Peyer's patch (tissue), 4 donors: ENCODE results near the gene HIBCH. TPM values are rescaled to one million over a fixed set of nuclear protein-coding genes. Genes with fewer than 3 reads are reported as not detected.
A peak's percentile ranks its signal among the peaks of the same experiment; 100 is the strongest.

Source experiments
- DNase-seq, 3 donors: peaks; one replicate each; pipeline ENCODE4 v3.0.0-alpha.2; 2017 to 2019
- H3K27ac ChIP-seq, 4 donors: fragments of 200-600 bp; sonication (generic); one replicate each; pipeline ENCODE4 v1.5.1; 2016 to 2019
- H3K27me3 ChIP-seq, 2 donors: fragments of 200-600 bp; sonication (generic); one replicate each; pipeline ENCODE4 v1.5.1; 2019
- H3K36me3 ChIP-seq, 3 donors: fragments of 200-600 bp; sonication (generic); one replicate each; pipeline ENCODE4 v1.5.1; 2016 to 2019
- H3K4me1 ChIP-seq, 4 donors: fragments of 200-600 bp; sonication (generic); one replicate each; pipeline ENCODE4 v1.5.1; 2016 to 2019
- H3K4me3 ChIP-seq, 4 donors: fragments of 200-600 bp; sonication (generic); 1 replicate in 3 of 4; 2 replicates in 1 of 4; pipeline ENCODE4 v1.5.1; 2016 to 2019; ENCODE audit warnings: mild to moderate bottlenecking in 1 of 4
- H3K9me3 ChIP-seq, 4 donors: fragments of 200-600 bp; sonication (generic); one replicate each; pipeline ENCODE4 v1.5.1; 2016 to 2019; ENCODE audit warnings: mild to moderate bottlenecking in 1 of 4
- POLR2A ChIP-seq, 2 donors: fragments of 450-650 bp; IDR thresholded peaks; one replicate each; pipeline ENCODE4 v1.5.1; 2017; ENCODE audit warnings: antibody characterized with exemption in 2 of 2, mild to moderate bottlenecking in 2 of 2, moderate library complexity in 2 of 2
- total RNA-seq, 4 donors: library from RNA; depleted of rRNA; stranded (reverse); fragments of >200 nt; gene quantifications; one replicate each; pipeline ENCODE4 v1.1.0, GENCODE V29; 2016
- TF ChIP-seq, protein P1 (sequence below), 6 experiments: fragments of 450-650 bp in 4 of 6; fragments of 200-600 bp in 2 of 6; sonication (generic) in 1 of 6; IDR thresholded peaks; one replicate each; pipeline ENCODE4 v1.5.1; 2017 to 2019; ENCODE audit warnings: antibody characterized with exemption in 6 of 6, mild to moderate bottlenecking in 3 of 6, moderate library complexity in 1 of 6

HIBCH gene
- total RNA-seq, 4 donors from 2014 or later: 20.0 to 38.8 (median 27.4) TPM

DNA sequence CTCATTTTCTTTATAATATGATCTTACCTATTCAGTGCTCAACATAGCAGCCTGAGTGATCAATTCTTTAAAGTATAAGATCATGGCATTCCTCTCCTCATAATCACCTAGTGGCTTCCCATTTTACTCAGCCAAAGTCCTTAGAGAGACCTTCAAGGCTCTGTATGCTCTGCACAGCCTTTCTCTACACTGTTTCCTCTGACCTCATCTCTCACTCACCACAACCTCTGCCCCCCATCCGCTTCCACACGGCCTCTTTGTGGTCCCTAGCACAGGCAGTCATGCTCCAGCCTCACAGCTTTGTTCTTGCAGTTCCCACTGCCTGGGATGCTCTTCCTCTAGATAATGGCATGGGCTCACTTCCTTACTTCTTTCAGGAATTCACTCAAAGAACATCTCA, 109.2 kb downstream of the HIBCH start:
- peaks cover 0 to 3% (median 0%) of the 10 kb centered on the region in 3 donors for H3K36me3 ChIP-seq
- H3K27ac ChIP-seq: no peak overlapping the region
- H3K4me1 ChIP-seq: peaks cover 0 to 3% (median 0%) of the 10 kb centered on the region in 4 donors
- H3K9me3 ChIP-seq: no peaks in the 10 kb centered on the region
- no peaks in the 10 kb centered on the region for H3K27me3 ChIP-seq
- no peak for DNase-seq
- TF ChIP-seq, protein P1, sequence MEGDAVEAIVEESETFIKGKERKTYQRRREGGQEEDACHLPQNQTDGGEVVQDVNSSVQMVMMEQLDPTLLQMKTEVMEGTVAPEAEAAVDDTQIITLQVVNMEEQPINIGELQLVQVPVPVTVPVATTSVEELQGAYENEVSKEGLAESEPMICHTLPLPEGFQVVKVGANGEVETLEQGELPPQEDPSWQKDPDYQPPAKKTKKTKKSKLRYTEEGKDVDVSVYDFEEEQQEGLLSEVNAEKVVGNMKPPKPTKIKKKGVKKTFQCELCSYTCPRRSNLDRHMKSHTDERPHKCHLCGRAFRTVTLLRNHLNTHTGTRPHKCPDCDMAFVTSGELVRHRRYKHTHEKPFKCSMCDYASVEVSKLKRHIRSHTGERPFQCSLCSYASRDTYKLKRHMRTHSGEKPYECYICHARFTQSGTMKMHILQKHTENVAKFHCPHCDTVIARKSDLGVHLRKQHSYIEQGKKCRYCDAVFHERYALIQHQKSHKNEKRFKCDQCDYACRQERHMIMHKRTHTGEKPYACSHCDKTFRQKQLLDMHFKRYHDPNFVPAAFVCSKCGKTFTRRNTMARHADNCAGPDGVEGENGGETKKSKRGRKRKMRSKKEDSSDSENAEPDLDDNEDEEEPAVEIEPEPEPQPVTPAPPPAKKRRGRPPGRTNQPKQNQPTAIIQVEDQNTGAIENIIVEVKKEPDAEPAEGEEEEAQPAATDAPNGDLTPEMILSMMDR (IDR thresholded peaks at IDR 0.05): no peak
- H3K4me3 ChIP-seq: no peak overlapping the region

DNA sequence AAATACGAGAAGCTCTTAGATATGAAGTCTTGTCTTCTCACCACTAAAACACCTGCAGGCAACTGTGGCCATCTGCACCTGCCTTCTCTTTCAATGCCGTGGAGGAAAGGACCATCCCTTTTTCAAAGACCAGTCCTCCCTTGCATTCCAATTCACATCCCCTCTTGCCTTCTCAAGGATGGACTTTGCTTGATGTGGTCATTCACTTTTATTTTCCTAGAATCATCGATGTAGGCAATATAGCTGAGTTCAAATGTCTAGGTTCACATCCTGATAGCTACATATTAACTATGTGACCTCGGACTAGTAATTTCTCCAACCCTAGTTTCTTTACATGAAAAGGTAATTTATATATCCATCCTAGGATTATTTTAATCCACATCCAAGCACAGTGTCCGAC, 110.1 kb downstream of the HIBCH start:
- peak overlapping the region in 1 of 4 donors; percentile 43 for H3K27ac ChIP-seq
- TF ChIP-seq, protein P1 (IDR thresholded peaks at IDR 0.05): peak in 1 of 6 experiments; percentile 7
- TF ChIP-seq POLR2A (IDR thresholded peaks at IDR 0.05): no peak
- DNase-seq: no peak
- peaks cover 0 to 7% (median 0%) of the 10 kb centered on the region in 3 donors for H3K36me3 ChIP-seq
- peaks cover 0 to 3% (median 0%) of the 10 kb centered on the region in 4 donors for H3K4me1 ChIP-seq
- H3K27me3 ChIP-seq: no peaks in the 10 kb centered on the region
- H3K9me3 ChIP-seq: no peaks in the 10 kb centered on the region
- no peak overlapping the region for H3K4me3 ChIP-seq

DNA sequence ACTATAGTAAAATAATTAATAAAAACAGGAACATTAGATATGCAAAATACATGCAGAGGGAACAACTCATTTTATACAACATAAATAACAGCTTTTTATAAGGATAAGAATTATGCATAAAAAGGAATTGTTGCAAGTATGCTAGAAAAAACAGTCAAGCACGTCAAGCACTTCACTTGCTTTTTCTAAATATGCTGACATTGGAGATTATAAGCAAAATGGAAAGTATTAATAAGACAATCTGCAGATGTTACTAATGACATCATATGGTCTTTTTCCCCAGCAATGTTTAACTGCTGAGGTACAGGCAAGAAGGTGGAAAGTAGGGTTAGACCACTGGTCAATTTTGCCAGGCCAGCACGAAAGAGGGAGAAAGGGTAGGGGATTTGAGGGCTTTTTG, 111.7 kb downstream of the HIBCH start:
- Histone ChIP-seq H3K4me3 (no peak overlapping the region), H3K9me3 (no peaks in the 10 kb centered on the region), H3K36me3 (peaks cover 0 to 10% (median 0%) of the 10 kb centered on the region in 3 donors), H3K4me1 (peaks cover 0 to 3% (median 0%) of the 10 kb centered on the region in 4 donors), H3K27me3 (no peaks in the 10 kb centered on the region), H3K27ac (no peak overlapping the region)
- no peak for DNase-seq
- TF ChIP-seq, protein P1 (IDR thresholded peaks at IDR 0.05): no peak
- no peak for TF ChIP-seq POLR2A (IDR thresholded peaks at IDR 0.05)

DNA sequence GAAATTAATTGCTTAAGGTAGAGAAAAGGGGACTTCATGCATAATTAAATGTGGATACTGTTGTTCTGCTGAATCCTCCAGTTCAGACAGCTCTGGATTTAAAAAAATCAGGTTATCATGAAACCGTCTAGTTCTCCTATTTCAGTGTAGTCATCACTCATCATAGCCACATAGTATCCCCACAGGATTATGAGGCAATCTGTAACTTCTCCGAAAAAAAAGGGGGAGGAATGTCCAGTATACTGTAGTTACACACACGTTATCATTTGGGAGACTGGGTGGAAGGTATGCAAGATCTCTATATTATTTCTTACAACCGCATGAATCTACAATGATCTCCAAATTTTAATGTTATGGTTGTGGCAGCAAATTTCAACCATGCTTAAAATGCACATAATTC, 114.0 kb downstream of the HIBCH start:
- Histone ChIP-seq H3K4me3 (no peak overlapping the region), H3K9me3 (no peaks in the 10 kb centered on the region), H3K36me3 (peaks cover 0 to 7% (median 0%) of the 10 kb centered on the region in 3 donors), H3K27ac (no peak overlapping the region), H3K27me3 (no peaks in the 10 kb centered on the region), H3K4me1 (peaks cover 0 to 3% (median 0%) of the 10 kb centered on the region in 4 donors)
- no peak for TF ChIP-seq POLR2A (IDR thresholded peaks at IDR 0.05)
- TF ChIP-seq, protein P1 (IDR thresholded peaks at IDR 0.05): no peak
- no peak for DNase-seq

DNA sequence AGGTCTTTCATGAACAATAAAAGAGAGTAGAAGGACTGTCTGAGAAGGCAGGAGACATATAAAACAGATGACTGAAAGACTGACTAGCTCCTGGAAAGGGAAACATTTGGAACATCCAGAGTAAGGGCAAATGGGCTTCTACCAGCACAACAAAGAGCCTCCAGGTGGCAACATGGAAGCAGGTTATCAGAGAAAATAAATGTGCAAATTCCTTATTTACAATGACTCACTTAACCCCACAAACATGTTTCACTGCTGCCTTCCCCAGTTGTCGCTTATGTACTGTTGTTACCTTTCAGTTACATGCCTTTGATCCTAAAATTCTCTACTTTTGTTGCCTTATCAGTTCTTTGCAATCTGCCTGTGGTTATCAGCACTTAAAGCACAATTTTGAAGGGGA, 117.0 kb downstream of the HIBCH start:
- Histone ChIP-seq H3K4me3 (no peak overlapping the region), H3K27ac (no peak overlapping the region), H3K27me3 (no peaks in the 10 kb centered on the region), H3K36me3 (peaks cover 0 to 15% (median 0%) of the 10 kb centered on the region in 3 donors), H3K9me3 (no peaks in the 10 kb centered on the region), H3K4me1 (no peaks in the 10 kb centered on the region)
- DNase-seq: no peak
- TF ChIP-seq, protein P1 (IDR thresholded peaks at IDR 0.05): peak in 2 of 6 experiments; percentile 12 to 17
- no peak for TF ChIP-seq POLR2A (IDR thresholded peaks at IDR 0.05)

DNA sequence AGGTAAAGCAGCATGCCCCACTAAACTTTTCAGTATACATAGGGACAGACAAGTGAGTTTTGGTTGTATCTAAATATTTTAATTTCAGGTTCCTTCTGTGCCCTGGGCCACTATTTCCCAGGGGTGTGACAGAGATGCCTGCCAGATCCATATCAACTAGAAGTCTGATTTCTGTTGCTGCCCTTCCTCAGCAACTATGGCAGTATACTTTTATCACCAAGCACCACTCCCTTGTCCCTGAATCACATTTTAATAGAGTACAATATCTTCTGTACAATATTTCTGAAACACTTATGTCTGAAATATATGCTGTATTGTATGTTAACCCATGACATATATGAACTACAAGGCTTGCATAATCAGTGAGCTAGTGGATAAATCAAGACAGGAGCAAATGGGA, 117.6 kb downstream of the HIBCH start:
- Histone ChIP-seq H3K27ac (no peak overlapping the region), H3K4me1 (no peaks in the 10 kb centered on the region), H3K27me3 (no peaks in the 10 kb centered on the region), H3K4me3 (no peak overlapping the region), H3K9me3 (no peaks in the 10 kb centered on the region), H3K36me3 (peaks cover 0 to 15% (median 0%) of the 10 kb centered on the region in 3 donors)
- no peak for DNase-seq
- TF ChIP-seq POLR2A (IDR thresholded peaks at IDR 0.05): no peak
- TF ChIP-seq, protein P1 (IDR thresholded peaks at IDR 0.05): no peak
